ENCODE results near the gene MRTFA.

- TF ChIP-seq CTCF (conservative IDR thresholded peaks at IDR 0.05) (no peak), ZFX (IDR thresholded peaks at IDR 0.05) (no peak)
Observed at GRCh38 chr22:40394607-40395006, 241.9 kb downstream of the MRTFA start.
